Nucleus accumbens (tissue), 56 donors: ENCODE measurements around the gene DSC2.
"Not testable (repeated sequence)": the region's sequence is repeated elsewhere in the genome, so short reads cannot be mapped to it uniquely, and the experiment has no call there.

Experiments
- DNase-seq, 56 donors: peaks; one replicate each; lab custom pipeline; 2025; lab: John Stamatoyannopoulos, UW

DSC2 gene

GRCh38 chr18:31102025-31102684, at the start of gene DSC2:
Gene DSC2 (minus strand): TSS chr18:31102421. CDS start chr18:31101971, 450 bp downstream.
- peak in 10 of 56 donors; percentile 4 to 58 (median 20) for DNase-seq

DNA sequence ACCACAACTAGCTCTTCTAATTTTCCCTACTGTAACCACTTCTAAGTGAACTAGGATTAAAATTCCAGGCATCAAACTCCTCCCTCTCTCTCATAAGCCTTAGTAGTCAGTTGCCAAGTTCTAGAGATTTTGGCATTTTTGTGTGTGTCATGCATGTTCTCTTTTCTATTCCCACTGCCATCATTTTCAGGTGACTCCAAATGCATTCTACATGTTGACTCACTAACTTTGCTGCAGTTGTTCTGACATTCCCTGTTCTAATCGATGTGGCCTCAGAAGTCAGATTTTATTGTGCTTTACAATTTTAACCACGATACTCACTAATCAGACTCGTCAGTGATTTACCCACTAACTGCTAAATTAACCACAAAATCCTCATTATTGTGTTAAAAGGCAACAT, 47.1 kb upstream of the DSC2 start:
- DNase-seq, result no peak

DNA sequence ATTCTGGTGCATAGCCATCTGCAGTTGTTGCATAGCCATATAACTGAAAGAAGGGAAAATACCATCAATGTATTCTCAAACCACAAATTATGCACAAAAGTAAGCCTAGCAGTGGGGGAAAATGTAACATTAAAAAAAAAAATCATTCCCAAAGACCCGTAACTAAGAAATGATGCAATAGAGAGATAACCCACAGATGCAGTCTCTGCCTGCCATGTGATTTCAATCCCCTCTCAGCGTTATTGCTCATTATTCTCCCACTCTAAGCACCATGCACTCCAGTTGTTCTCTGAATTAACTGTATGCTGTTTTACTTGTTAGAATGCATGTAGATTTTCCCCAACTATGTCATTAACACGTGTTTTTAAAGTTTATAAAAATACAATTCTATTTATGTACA, 46.4 kb upstream of the DSC2 start:
- no peak for DNase-seq

- no peak for DNase-seq
These were observed 44.6 kb upstream of the DSC2 start for GRCh38 chr18:31146809-31147208.

- no peak for DNase-seq
These were observed 40.8 kb upstream of the DSC2 start for GRCh38 chr18:31143025-31143424.

DNA sequence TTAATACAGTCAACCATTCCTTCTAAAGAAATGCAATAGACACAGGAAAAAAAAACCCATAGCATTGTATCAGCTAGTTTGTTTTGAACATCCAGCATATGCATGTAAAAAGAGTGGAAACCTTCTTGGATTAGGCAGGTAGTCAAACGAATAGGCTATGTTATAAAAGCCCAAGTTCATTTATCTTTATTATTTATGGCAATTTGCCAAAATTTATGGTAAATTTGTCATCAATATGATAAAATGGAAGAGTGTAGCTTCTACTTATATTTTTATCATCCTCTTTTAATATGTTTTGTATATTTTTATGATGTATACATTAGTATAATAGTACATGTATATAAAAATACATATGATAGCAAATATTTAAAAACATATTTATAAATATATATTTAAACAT, 36.5 kb upstream of the DSC2 start:
- DNase-seq, result no peak

GRCh38 chr18:31134988-31135529, 32.8 kb upstream of the DSC2 start:
- no peak for DNase-seq

DNA sequence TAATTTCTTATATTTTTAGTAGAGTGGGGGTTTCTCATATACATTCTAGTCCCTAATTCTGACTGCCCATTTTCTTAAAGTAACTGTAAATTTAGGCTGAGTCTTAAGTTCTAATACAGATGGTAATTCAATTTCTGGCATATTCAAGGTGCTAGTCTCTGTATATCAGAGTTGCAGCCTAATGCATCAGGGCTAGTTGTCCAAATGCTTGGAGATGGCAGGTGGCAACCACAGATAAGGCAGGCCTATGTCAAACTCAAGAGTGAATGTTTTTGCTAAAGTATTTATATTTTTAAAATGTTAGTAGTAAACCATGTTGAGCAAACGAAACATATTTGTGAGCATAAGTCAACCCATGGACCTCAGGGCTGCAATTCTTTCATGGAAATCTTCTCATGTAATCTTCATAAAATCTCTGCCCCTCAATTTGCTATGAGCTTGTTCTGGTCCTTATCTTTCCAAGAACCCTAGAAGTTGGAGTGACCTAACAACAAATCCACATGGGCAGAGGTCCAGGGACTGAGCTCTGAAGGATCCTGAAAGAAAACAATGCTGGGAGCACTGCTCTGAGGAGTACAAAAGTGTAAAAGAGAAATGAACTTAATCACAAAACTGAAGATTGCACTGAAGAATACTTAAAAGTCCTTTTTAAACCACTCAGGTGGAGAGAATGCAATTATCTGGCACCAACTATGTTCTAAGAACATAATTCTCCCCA, 27.3 kb upstream of the DSC2 start:
- no peak for DNase-seq

- DNase-seq, result no peak
These were observed 23.7 kb upstream of the DSC2 start for GRCh38 chr18:31125878-31126277.

GRCh38 chr18:31123125-31123524, 20.9 kb upstream of the DSC2 start:
- DNase-seq, result not testable (repeated sequence)

- DNase-seq, result no peak
These were observed 18.4 kb upstream of the DSC2 start for GRCh38 chr18:31120594-31120993.

- DNase-seq, result no peak
These were observed 14.8 kb upstream of the DSC2 start for GRCh38 chr18:31116853-31117595.

DNA sequence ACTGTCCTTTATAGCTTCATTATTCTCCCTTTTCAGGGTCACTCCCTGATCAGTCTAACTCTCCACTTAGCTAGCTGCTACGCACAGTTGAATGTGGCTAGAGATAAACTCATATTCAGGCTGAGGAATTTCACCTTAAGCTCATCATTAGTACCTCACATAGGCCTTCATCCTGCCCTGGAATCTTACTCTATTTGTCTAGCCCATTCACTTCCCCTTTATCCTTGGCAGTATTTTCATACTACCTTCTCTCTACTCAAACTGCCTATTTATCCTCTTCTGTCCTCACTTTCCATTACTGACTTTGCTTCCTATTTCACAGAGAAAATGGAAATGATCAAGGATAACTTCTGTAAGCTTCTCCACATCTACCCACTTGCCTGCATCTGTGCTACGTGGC, 10.6 kb upstream of the DSC2 start:
- no peak for DNase-seq

GRCh38 chr18:31105733-31106132, 3.5 kb upstream of the DSC2 start:
- no peak for DNase-seq

DNA sequence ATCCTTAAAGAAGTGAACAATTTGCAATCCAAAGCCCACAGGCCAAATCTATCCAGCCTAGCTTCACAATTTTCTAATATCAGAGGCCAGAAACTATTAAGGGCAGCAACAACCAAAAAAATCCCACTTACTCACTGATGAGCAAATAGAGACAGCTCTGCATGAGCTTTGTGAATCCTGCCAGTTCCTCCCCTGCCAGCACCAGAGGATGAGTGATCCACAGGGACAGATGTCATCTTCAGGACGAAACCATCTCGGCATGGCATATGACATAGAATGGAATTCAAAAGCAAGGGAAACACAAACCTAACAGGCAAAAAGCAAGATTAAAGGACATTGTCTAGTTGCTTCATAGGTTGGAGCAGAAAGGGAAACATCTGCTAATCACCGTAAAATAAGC, 2.2 kb upstream of the DSC2 start:
- no peak for DNase-seq

- DNase-seq, result no peak
These were observed 1.2 kb upstream of the DSC2 start for GRCh38 chr18:31103423-31103822.

DNA sequence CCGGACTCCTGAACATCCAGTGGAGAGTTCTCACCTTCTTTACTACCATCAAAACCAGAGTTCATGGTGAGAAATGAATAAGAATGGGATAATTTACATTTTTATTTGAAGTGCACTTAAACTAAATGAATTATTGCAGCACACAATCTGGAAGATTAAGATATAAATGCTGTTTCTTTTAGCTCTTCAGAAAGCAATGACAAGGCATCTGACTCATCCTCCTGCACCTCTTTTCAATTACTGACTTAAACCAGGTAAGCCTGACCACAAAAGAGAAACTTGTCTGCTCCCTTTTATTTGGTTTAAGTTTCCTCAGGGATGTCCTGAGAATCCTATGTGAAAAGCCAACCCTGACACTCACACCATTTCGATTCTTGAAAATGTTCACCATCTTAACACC, 720 bp upstream of the DSC2 start:
- DNase-seq, result no peak

DNA sequence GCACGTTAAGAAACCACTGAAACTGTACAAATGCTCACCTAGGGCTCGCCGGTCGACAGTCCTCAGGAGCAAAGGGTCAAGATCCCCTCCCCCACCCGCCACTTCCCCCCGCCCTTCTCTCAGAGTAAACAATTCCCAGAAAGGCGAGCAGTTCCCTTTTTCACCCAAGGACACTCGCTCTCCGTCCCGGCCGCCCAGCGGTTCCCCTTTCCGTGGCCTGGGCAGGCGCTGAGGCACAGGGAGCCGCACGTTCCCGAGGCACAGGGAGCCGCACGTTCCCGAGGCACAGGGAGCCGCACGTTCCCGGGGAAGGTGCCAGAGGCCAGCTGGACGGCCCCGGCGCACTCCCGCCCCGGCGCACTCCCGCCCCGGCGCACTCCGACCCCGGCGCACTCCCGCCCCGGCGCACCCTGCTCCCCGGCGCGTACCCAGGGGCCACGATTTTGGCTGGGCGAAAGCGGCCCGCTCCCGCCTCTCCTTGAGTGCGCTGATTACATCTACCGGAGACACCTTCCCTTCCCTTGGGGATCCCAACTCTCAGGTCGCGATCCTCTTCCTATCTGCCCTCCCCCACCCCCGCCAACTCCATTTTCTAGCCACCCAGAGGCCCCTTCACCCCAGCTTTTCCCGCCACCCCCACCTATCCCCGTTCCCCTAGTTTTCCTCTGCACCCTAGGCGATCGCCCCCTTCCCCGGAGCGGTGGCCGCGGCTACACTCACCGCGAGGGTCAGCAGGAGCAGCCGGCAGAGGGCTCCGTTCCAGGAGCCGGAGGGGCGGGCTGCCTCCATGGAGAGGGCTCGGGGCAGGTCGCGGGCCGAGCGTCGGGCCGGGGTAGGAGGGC, 817 bp downstream of the DSC2 start:
- peak in 42 of 56 donors; percentile 3 to 75 (median 35) for DNase-seq

DNA sequence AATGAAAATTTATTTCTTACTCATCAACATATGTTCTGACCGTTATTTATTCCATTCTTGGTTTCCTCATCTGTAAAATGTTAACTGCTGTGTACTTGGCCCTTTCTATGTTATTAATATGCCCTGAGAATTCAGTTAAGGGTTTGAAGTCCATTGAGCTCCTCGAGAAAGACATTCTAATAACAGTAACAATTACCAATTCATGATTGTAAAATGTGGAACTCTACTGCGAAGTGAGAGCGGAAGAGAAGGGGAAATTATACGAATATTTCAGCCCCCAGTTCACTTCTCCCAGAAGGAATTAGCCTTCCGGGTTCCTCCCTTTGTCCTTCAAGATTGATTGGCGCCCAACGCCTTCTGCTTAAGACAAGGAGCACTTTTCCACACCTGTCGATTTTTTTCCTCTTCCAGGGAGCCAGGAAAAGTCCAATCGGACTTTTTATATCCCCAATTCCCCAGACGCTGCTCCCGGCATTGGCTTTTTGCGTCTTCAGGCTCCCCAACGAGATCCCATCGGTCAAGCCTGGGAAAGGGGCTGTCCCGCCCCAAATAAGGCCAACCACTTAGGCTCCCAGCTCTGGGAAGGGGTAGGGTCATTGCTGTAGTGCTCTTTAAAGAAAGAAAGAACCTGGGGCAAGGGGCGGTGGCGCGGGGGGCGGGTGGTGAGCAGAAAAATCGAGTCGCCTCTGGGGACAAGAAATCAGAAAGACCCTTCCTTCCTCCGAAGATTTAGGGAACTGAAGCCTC, 1.6 kb downstream of the DSC2 start:
- DNase-seq, result peak in 6 of 56 donors; percentile 21 to 44 (median 32)
